Stimulated activated CD8-positive, alpha-beta memory T cell treated with anti-CD3 and anti-CD28 coated beads, Interleukin-12 subunit alpha, Interleukin-12 subunit beta, amount 100 ng/mL, for 4 hours (primary cell): ENCODE results near the gene NUDT6.
"Not testable (repeated sequence)": the region's sequence is repeated elsewhere in the genome, so short reads cannot be mapped to it uniquely, and the experiment has no call there.

ENCODE experiments used
- DNase-seq: peaks from one replicate; pipeline ENCODE4 v3.0.0-alpha.2; 2020; ENCODE audit warnings: low read depth

The NUDT6 gene

DNA sequence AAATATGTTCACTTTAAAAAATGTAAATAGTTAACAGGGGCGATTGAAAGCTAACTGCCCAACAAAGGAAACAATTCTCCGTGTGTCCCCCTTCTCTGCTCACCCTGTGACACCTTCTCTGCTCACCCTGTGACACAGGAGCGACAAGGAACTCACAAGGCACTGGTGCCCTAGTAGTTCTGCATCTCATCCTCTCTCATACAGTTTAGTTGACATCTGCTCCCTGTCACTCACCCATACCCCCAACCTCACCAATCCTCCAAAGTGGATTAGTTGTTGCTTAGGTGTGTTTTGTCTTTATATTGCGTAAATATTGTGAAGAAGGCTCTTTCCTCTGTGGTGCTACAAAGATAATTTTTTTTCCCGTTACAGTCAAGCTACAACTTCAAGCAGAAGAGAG, 46.4 kb downstream of the NUDT6 start:
- DNase-seq, result no peak

DNA sequence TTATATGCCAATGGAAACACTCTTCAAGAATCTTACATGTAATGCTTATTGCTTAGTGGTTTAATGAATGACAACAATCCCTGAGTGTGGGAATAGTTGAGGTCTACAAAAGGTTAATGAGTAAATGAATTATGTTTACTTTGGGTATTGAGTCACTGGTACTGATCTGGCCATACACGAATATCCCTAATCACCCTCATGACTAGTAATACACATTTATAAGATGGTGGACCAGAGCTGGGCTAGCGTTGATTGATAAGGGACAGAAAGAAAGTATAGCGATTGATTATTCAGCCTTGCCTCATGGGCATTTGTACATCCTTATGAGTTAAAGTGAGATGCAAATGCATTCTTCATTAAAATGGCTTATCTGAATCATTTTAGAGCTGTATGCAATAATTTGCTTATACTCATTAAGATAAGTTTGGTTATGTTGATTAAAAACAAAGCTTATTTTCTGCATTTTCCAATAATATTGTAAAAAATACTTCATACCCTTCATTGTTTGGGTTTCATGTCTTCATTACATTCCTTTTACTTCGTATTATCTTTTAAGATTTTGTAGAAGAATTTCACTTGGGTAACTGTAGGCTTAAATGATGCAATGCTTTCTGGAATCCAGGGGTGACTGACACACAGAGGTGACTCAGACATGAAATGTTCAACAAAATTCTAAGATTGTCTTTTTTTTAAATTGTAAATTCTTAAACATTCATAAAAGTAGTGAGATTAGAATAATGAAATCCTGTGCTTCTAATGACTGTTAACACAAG, 48.4 kb downstream of the NUDT6 start:
- no peak for DNase-seq

DNA sequence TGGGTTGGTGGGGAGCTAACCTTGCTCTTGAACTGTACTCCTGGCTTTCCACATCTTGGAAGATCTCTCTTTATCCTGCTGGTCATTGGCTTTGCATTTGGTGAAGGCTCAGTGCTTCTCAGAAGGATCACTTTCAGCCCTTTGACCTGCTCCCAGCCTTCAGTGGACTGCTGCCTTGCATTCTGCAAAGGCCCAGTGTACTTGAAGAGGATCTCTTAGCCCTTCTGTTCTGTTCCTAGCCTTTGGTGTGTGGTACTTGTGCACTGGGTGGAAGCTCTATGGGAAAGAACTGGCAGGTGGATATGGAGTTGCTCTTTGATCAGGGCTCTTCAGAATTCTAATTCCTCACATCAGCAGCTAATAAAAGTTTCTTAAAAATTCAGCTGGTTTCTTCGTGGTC, 49.3 kb downstream of the NUDT6 start:
- no peak for DNase-seq

DNA sequence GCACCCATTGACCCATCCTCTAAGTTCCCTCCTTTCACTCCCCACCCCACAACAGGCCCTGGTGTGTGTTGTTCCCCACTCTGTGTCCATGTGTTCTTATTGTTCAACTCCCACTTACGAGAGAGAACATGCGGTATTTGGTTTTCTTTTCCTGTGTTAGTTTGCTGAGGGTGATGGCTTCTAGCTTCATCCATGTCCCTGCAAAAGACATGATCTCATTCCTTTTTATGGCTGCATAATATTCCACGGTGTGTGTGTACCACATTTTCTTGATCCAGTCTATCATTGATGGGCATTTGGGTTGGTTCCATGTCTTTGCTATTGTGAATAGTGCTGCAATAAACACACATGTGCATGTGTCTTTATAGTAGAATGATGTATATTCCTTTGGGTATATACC, 54.2 kb downstream of the NUDT6 start:
- DNase-seq, result not testable (repeated sequence)

DNA sequence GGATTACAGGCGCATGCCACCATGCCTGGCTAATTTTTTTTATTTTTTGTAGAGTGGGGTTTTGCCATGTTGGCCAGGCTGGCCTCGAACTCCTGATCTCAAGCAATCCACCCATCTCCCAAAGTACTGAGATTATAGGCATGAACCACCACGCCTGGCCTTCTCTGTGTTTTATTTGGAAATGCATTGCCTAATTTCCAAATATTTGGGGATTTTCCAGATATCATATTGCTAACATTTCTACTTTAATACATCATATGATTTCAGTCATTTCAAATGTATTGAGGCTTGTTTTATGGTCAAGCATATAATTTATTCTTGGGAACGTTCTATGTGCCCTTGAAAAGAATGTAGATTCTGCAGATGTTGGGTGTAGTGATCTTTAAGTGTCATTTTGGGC, 57.0 kb downstream of the NUDT6 start:
- DNase-seq, result no peak

DNA sequence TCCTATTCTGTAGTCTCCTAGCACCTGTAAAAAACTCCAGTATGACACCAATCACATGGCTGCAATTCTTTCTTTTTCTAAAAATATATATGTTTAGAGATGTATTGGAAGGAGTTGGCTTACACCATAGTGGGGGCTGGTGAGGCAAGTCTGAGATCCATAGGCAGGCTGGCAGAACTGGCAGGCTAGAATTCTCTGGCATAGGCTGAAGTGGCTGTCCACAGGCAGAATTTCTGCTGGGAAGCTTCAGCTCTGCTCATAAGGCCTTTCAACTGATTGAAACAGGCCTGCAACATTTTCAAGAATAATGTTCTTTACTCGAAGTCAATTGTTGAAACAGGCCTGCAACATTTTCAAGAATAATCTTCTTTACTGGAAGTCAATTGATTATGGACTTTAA, 58.8 kb downstream of the NUDT6 start:
- no peak for DNase-seq

DNA sequence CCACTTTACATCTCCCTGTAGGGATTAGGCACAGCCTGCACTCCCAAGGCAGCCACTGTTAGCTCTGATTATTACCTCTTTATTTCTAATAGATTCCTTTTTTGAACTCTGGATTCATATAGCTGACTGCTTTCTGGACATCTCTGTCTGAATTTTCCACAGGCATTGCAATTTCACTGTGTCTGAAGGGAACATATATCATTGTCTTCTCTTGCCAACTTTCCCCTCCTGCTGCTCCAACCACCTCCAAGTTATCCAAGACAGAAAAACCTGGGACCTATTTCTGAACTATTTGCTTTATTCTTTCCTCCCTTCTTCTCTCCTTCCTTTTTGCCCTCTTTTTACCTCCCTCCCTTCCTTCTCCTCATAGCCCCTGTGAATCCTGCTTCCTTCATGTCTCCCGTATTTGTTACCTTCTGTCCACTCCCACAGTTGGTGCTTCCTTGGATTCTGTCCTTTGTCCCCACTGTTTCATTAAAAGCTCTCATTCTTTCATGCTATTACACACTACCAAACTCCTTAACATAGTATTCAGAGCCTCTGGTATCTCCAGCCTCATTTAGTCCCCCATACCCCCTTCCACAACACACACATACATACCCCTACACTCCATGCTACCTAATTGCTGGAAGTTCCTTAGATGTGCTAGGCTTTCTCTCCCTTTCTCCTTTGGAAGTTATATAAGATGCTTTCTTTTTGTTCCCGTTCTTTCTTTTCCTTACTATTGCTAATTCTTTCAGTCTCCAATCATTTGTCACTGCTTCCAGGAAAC, 61.0 kb downstream of the NUDT6 start:
- no peak for DNase-seq

DNA sequence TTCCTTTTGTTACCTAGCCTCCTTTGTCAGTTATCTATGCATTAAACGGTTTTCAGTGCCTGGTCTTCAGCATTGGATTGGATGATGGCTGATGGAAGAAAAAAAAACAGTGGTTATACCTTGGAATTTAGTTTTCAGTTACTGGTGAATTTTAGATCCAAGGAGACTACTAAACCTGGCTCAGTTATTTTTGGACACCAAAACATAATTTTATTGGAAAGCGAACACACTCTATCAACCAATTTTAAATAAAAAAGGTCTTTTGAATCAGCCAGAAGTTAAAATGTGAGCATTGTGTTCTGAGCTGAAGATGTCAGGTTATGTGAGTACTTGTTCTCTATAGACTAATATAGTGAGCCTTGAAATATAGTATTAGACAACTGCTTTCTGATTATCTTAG, 63.7 kb downstream of the NUDT6 start:
- DNase-seq, result no peak

DNA sequence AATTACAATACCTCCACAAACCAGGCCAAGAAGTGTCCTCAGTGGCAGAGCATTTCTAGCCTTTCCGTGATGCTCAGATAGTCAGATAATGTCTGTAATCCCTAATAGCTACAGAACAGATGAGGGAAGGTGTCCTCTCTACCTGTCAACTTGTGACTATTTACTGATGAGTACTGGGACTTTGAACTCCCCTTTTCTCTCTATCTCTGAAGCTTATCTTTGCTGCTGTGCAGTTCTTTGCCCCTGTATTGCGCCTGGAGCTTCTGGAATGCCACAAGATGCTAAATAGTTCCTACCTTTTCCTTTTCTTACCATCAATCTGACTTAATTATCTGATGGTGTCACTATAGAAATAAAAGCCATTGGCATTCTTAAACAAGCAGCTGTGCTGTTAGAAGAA, 65.2 kb downstream of the NUDT6 start:
- DNase-seq, result no peak

DNA sequence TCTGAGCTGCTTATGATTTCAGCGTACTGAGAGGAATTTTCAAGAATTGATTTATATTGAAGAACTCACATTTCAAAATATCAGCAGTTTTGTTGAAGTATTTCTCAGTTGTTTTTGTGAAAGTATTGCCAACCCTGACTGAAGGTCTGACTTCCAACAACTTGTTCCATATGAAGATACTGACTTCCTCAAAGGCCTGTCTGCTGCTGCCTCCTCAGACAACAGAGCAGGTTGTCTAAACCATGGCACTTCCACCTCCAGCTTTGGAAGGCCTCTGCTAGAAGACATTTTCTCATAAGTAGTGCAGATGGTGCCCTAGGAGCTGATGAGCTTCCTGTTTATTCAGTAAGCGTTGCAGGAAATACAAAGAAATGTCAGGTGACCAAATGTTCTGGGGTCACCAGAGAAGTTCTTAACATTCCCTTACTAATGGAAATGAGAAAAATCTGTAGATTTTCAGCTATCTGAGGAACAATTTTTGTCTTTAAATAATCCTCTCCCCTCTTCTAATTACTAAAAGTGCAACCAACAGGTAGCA, 67.0 kb downstream of the NUDT6 start:
- DNase-seq, result no peak

DNA sequence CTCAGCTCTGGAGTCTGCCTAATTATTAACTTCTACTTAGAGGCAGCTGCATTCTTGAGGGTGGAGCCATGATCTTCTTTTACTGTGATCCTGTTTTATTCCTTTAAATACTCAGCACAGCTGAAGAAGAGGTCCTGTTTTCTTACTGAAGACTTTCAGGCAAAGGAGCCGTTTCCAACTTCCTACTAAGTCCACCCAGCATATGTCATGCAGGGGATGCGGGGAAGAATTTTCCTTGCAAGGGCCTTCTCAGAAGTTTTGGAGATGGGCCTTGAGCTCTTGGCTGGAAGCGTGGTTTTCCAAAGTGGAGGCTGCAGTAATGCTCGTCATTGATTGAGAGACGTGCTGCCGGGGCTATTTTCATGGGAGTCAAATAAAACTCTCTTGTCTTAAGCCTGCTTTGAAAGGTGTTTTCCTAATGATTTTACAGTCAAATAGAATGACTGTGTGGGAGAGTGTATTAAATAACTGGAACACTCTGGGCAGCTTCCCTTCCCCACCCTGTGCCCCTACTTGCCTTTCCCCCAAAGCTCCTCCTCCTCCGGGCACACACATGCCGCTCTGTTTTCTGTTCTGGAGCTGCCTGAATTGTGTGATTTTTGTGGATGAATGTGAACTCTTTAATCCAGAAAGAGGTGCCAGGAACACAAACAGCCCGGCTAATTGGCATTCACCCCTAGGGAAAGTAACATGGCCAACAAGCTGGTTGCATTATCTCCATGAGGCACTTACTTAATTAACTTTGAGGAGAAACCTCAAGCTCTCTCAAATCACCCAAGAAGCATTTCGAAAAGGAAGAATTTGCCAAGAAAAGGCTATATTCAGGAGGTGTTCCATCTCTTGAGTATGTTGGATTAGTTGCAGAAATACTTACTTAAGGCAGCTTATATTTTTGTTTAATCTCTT, 67.7 kb downstream of the NUDT6 start:
- no peak for DNase-seq

DNA sequence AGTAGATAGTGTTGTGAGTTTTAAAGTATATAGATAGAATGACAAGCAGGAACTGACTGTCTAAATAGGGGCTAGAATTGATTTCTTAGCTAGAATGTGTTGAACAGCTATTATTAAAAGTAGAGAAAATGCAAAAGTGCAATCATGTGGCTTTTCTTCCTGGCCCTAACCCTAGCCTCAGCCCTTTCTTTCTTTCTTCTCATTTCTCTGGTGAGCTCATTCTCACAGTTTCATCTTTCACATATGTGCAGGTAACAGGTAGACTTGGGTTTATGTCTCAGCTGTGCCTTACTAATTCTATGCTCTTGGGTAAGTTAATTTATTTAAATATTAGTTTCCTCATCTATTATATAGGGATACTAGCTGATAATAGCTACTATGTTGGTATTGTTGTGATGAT, 70.8 kb downstream of the NUDT6 start:
- no peak for DNase-seq

DNA sequence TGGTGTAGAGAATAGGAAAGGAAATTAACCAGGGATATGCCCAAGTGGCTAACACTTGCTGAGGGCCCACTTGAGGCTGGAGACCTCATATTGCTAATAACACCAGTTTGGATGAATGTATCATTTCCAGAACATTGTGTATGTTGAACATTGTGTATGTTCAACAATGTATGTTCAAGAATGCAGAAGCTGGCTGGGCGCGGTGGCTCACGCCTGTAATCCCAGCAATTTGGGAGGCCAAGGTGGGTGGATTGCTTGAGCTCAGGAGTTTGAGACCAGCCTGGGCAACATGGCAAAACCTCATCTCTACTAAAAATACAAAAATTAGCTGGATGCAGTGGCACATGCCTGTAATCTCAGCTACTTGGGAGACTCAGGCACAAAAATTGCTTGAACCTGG, 72.6 kb downstream of the NUDT6 start:
- DNase-seq, result not testable (repeated sequence)

DNA sequence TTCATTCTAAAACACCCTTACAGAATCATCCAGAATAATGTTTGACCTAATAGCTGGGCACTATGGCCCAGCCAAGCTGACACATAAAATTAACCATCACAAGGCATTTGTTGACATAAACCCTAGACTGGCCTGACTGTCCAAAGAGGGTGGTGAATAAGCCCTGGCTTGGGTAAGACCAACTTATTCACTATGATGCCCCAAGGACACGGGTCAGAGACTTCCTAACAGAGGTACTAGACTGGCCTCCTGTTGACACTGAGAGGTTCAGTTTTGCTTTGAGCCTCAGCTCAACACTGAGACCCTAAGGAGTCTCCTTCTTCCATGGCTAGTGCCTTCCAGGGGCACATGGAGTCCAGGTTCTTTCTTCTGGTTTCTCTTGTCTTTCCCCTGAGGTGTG, 74.5 kb downstream of the NUDT6 start:
- no peak for DNase-seq

DNA sequence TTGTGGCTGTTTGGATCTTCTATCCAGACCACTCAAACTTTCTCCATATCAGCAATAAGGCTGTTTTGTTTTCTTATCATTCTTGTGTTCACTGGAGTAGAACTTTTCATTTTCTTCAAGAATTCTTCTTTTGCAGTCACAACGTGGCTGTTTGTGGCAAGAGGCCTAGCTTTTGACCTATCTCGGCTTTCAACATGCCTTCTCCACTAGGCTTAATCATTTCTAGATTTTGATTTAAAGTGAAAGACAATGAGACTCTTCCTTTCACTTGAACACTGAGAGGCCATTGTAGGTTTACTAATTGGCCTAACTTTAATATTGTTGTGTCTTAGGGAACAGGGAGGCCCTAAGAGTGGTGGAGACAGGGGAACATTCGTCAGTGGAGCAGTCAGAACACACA, 76.6 kb downstream of the NUDT6 start:
- no peak for DNase-seq

DNA sequence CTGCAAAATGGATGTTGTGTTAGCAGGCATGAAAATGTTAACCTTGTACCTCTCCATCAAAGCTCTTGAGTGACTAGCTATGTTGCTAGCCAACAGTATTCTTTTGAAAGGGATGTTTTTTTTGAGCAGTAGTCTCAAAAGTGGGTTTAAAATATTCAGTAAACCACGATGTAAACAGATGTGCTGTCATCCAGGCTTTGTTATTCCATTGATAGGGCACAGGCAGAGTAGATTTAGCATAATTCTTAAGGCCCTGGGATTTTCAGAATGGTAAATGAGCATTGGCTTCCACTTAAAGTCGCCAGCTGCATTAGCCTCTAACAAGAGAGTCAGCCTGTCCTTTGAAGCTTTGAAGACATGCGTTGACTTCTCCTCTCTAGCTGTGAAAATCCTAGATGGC, 77.3 kb downstream of the NUDT6 start:
- DNase-seq, result no peak

DNA sequence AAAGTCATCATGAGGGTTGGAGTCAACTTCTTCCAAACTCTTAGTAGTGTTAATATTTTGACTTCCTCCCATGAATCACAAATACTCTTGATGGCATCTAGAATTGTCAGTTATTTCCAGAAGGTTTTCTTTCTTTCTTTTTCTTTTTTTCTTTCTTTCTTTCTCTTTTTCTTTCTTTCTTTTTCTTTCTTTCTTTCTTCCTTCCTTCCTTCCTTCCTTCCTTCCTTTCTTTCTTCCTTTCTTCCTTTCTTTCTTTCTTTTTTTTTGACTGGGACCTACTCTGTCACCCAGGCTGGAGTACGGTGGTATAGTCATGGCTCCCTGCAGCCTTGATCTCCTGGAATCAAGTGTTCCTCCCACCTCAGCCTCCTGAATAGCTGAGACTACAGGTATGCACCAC, 78.0 kb downstream of the NUDT6 start:
- not testable (repeated sequence) for DNase-seq

DNA sequence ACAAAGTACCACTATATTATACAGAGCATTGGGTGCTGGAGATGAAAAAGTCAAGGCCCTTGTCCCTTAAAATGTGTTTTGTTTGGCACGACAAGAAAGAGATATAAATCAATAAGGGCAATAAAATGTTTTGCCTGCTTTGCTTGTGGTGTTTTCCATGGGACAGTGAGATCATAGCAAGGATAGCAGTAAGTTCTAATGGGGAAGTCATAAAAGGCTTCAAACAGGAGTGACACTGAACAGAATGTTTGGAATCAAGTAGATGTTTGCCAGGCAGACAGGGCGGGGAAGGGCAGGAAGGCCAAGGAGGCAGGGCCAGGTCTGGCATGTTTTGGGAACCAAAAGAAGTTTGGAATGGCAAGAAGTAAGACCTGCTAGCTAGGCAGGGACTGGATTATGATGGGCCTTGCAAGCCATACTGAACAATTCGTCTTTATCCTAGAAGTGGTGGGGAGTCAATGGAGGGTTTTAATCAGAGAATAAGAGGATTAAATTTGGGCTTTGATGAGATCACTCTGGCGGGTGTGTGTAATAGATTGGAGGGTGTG, 79.3 kb downstream of the NUDT6 start:
- no peak for DNase-seq
